HepG2 (cell line): ENCODE results near the gene RSPH9. TPM values are rescaled to one million over a fixed set of nuclear protein-coding genes. Genes with fewer than 3 reads are reported as not detected.
A peak's percentile ranks its signal among the peaks of the same experiment; 100 is the strongest.

Source experiments
- AHR ChIP-seq: IDR thresholded peaks from 2 replicates; pipeline ENCODE4 v1.6.1; 2018; ENCODE audit warnings: missing genetic modification reagents, missing compliant biosample characterization
- FLYWCH1 ChIP-seq: sonication (generic); formaldehyde crosslinking; IDR thresholded peaks from 2 replicates; pipeline ENCODE4 v1.8.1; 2023; ENCODE audit warnings: mild to moderate bottlenecking, missing genetic modification reagents
- IKZF4 ChIP-seq: sonication (generic); formaldehyde crosslinking; IDR thresholded peaks from 2 replicates; pipeline ENCODE4 v1.5.1; 2020; ENCODE audit warnings: borderline replicate concordance, mild to moderate bottlenecking, low read depth, missing genetic modification reagents; ENCODE audit errors: not compliant biosample characterization
- ISX ChIP-seq: sonication (generic); formaldehyde crosslinking; conservative IDR thresholded peaks from 2 replicates; pipeline ENCODE4 v1.5.0; 2020; ENCODE audit warnings: missing genetic modification reagents
- RARA ChIP-seq: IDR thresholded peaks from 2 replicates; pipeline ENCODE4 v1.6.1; 2016; ENCODE audit warnings: missing genetic modification reagents, missing compliant biosample characterization
- RBM22 ChIP-seq: fragments of 200-400 bp; formaldehyde crosslinking; optimal IDR thresholded peaks from 2 replicates; pipeline ENCODE3; 2017; ENCODE audit warnings: mild to moderate bottlenecking, low read length, moderate library complexity
- ZNF235 ChIP-seq: sonication (generic); formaldehyde crosslinking; IDR thresholded peaks from 2 replicates; pipeline ENCODE4 v1.8.1; 2023; ENCODE audit warnings: mild to moderate bottlenecking, missing genetic modification reagents, borderline replicate concordance
- ZNF274 ChIP-seq: sonication (generic); formaldehyde crosslinking; IDR thresholded peaks from 2 replicates; pipeline ENCODE4 v1.5.1; 2020; ENCODE audit warnings: mild to moderate bottlenecking, missing genetic modification reagents
- ZNF44 ChIP-seq: sonication (generic); formaldehyde crosslinking; IDR thresholded peaks from 2 replicates; pipeline ENCODE4 v1.5.1; 2020; ENCODE audit warnings: mild to moderate bottlenecking, missing genetic modification reagents
- polyA plus RNA-seq, 8 experiments: library from polyadenylated mRNA; depleted of rRNA in 3 of 8; stranded (reverse) in 7 of 8; unstranded in 1 of 8; fragments of >200 nt; fragmentation: Illumina TruSeq in 4 of 8; extraction: Trizol in 4 of 8; gene quantifications; 2 replicates each; pipeline versions ENCODE4 v1.2.1 to v1.2.3, GENCODE V29; 2011 to 2016; ENCODE audit warnings: low read depth in 4 of 8, missing spikeins in 1 of 8, mixed read lengths in 1 of 8; ENCODE audit not compliant: insufficient read depth in 1 of 8
- total RNA-seq, 5 experiments: library from RNA; depleted of rRNA; stranded (reverse); fragments of >200 nt; fragmentation: Illumina TruSeq; extraction: Trizol; gene quantifications; 2 replicates each; pipeline ENCODE4 v1.2.3, GENCODE V29; 2016; ENCODE audit warnings: low read depth in 1 of 5
- TF ChIP-seq, protein P1 (sequence below), 2 experiments: sonication (generic) in 1 of 2; formaldehyde crosslinking in 1 of 2; IDR thresholded peaks; 2 replicates each; pipeline versions ENCODE4 v1.4.0 to v1.6.1; 2016 to 2020; ENCODE audit warnings: borderline replicate concordance in 1 of 2, low read depth in 1 of 2, mild to moderate bottlenecking in 1 of 2, missing genetic modification reagents in 1 of 2

The RSPH9 gene
- total and polyA plus RNA-seq, 2 of the 13 experiments (the other 11 are each of a cell fraction or from before 2014, with no cell fraction given): 0.04 TPM; not detected in 1

DNA sequence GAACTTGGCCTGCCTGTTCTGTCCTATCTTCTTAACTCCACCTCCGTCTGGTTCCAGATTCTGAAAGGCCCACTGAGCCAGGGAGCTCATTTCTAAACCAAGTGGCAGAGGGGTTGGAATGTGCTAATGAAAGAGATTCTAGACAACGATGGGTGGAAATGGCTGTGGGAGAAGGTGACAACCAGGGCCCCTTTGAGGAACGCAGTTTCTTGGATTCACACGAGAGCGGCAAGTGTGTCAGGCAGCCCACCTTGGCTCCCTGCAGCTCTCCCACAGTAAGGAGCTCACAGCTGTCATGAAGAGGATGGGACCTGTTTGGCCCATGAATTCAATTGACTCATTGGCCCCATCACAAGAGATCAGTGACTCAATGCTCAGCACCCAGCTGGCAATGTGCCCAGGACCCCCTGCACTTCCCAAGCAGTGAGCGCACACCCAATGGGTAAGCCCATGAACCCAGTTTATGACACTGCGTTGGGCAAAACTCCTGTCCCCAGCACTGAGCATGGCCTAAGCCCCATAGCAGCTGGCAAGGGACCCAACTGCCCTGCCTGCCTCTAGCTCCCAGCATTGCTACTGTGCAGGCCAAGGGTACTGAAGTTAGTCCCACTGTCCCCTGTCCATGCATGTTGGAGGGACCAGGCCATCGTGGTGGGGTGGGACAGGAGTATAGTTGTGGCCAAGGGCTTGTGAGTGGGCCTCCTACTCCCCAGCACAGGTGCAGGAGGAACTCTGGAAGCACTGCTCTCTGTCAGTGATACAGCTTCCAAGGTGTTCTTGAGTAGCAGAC is 26.4 kb downstream of the RSPH9 start (continued):
- TF ChIP-seq, protein P1, sequence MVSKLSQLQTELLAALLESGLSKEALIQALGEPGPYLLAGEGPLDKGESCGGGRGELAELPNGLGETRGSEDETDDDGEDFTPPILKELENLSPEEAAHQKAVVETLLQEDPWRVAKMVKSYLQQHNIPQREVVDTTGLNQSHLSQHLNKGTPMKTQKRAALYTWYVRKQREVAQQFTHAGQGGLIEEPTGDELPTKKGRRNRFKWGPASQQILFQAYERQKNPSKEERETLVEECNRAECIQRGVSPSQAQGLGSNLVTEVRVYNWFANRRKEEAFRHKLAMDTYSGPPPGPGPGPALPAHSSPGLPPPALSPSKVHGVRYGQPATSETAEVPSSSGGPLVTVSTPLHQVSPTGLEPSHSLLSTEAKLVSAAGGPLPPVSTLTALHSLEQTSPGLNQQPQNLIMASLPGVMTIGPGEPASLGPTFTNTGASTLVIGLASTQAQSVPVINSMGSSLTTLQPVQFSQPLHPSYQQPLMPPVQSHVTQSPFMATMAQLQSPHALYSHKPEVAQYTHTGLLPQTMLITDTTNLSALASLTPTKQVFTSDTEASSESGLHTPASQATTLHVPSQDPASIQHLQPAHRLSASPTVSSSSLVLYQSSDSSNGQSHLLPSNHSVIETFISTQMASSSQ (IDR thresholded peaks at IDR 0.05; ENCODE audit: low read depth): no peak
- TF ChIP-seq, protein P1 (CRISPR knock-in tag; IDR thresholded peaks at IDR 0.05; ENCODE audit: borderline replicate concordance): no peak
- TF ChIP-seq ZNF274 (CRISPR knock-in tag) (peak; percentile 40; the same call in 1 of the 2 replicates), ISX (no peak), RARA (CRISPR knock-in tag) (no peak), IKZF4 (CRISPR knock-in tag) (peak; percentile 53), FLYWCH1 (CRISPR knock-in tag) (no peak), AHR (CRISPR knock-in tag) (0 out of 2 replicates have a peak, but pooled peaks have one; percentile 59), ZNF44 (CRISPR knock-in tag) (peak; percentile 81; the same call in 1 of the 2 replicates), RBM22 (peak; percentile 63), ZNF235 (CRISPR knock-in tag) (0 out of 2 replicates have a peak, but pooled peaks have one; percentile 15)
